SJCRH30 (cell line): ENCODE results near the gene OR6M1. TPM values are rescaled to one million over a fixed set of nuclear protein-coding genes. Genes with fewer than 3 reads are reported as not detected.
A peak's percentile ranks its signal among the peaks of the same experiment; 100 is the strongest.

ENCODE experiments used
- DNase-seq, 2 experiments: peaks; one replicate each; pipeline ENCODE4 v3.0.0-alpha.2; 2015 to 2020
- H3K27ac ChIP-seq: fragments of 250-450 bp; sonication (Bioruptor Pico); 2 replicates; pipeline ENCODE4 v1.5.1; 2020; ENCODE audit warnings: mild to moderate bottlenecking, moderate library complexity
- H3K27me3 ChIP-seq: fragments of 250-450 bp; sonication (Bioruptor Pico); 2 replicates; pipeline ENCODE4 v1.5.1; 2020; ENCODE audit warnings: mild to moderate bottlenecking, moderate library complexity
- H3K36me3 ChIP-seq: fragments of 250-450 bp; sonication (Bioruptor Pico); 2 replicates; pipeline ENCODE4 v1.5.1; 2020; ENCODE audit warnings: mild to moderate bottlenecking, moderate library complexity
- H3K4me1 ChIP-seq: fragments of 250-450 bp; sonication (Bioruptor Pico); 2 replicates; pipeline ENCODE4 v1.5.1; 2020; ENCODE audit warnings: mild to moderate bottlenecking, moderate library complexity
- H3K4me3 ChIP-seq: fragments of 250-450 bp; sonication (Bioruptor Pico); 2 replicates; pipeline ENCODE4 v1.5.1; 2020; ENCODE audit warnings: mild to moderate bottlenecking, moderate library complexity
- H3K9me3 ChIP-seq: fragments of 250-450 bp; sonication (Bioruptor Pico); replicated peaks from 2 replicates; pipeline ENCODE4 v1.5.1; 2020; ENCODE audit warnings: mild to moderate bottlenecking, moderate library complexity
- total RNA-seq: library from RNA; depleted of rRNA; stranded (reverse); fragments of >200 nt; shearing (Covaris generic); gene quantifications from 2 replicates; pipeline ENCODE4 v1.2.3, GENCODE V29; 2014

Gene OR6M1
- total RNA-seq, 1 experiment from 2014 or later = not detected

DNA sequence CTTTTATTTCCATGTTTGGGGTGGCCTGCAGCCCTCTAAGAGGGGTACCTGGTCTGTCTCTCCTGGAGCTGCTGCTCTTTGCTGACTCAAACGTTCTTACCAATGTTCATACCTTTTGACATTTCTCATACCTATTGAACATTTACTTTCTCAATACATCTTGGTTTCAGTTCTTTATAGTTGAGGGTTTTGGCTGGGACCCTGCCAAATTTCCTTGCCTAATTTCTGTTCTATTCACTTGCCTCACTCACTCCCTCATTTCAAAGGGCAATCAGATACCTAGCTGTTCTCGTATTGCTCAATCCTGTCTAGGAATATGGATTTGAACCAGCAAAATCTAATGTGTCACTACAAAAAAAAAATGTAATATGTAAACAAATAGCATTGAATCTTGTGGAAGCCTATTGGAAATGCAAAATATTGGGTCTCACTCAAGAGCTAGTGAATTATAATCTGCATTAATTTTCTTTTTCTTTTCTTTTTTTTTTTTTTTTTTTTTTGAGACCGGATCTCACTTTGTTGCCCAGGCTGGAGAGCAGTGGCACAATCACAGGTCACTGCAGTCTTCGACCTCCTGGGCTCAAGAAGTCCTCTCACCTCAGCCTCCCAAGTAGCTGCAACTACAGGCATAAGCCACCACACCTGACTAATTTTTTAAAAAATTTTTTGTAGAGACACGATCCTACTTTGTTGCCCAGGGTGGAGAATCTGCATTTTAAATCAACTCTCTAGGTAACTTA, 7.5 kb downstream of the OR6M1 start:
- Histone ChIP-seq H3K36me3 (no peaks in the 10 kb centered on the region), H3K27ac (peak overlapping the region; percentile 98), H3K4me1 (peaks cover 24% of the 10 kb centered on the region), H3K4me3 (no peak overlapping the region), H3K27me3 (no peaks in the 10 kb centered on the region), H3K9me3 (no peaks in the 10 kb centered on the region)
- DNase-seq = no peak

DNA sequence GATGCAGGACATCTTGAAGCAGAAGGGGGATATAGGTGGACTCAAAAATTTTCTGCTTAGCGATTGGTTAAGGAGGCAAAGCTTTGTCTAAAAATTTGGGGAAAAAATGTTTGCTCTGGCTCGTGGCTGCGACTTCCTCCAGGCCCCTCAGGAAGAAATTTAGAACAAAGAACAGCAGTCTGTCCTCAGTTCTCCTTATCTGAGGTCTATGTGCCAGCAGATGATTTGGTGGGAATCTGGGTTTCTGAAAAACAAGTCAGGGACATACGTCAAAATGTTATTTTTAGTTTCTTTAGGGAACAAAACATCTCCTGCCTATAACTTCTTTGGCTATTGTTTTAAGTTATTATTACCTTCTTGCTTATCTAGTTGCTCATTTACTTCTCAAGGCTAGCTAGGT, 8.1 kb downstream of the OR6M1 start:
- H3K4me1 ChIP-seq = peaks cover 24% of the 10 kb centered on the region
- no peak overlapping the region for H3K4me3 ChIP-seq
- no peaks in the 10 kb centered on the region for H3K36me3 ChIP-seq
- DNase-seq = no peak
- no peak overlapping the region for H3K27ac ChIP-seq
- no peaks in the 10 kb centered on the region for H3K9me3 ChIP-seq
- no peaks in the 10 kb centered on the region for H3K27me3 ChIP-seq

DNA sequence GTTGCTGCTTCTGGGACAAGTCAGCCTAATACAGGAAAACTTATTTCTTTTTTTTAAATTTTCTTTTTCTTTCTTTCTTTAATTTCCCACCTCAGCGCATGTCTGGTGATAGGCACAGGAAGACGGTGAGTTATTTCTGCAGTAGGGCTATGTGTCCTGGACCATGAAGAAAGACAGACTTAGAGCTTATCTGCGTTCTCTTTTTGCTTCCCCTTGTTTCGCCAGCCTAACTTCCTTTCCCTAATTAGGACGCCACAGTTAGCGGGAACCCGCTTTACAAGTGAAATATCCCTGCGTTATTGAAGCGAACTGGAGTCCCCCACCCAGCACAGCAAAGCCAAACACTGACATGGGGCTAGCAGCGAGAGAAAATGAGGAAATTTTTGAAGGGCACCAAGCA, 8.6 kb downstream of the OR6M1 start:
- DNase-seq = no peak
- Histone ChIP-seq H3K9me3 (no peaks in the 10 kb centered on the region), H3K4me1 (peaks cover 24% of the 10 kb centered on the region), H3K27me3 (no peaks in the 10 kb centered on the region), H3K27ac (no peak overlapping the region), H3K4me3 (no peak overlapping the region), H3K36me3 (no peaks in the 10 kb centered on the region)

DNA sequence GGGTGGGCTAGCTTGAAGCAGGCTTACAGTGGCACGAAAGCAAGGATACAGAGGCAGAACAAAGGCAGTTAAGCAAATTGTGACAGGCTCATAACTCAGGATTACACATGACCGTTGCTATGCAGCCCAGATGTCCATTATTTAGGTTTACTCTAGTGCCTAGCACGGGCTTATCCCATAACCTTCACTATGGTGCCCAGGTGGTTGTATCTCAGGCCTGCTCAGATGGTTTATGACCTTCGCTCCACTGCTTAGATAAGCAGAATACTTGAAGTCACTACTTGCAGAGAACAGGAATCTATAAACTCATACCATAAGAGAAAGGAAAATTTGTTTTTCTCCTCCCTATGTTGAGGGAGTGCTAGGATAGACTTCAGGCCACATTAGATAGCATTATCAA, 9.0 kb downstream of the OR6M1 start:
- Histone ChIP-seq H3K27me3 (no peaks in the 10 kb centered on the region), H3K36me3 (no peaks in the 10 kb centered on the region), H3K4me3 (no peak overlapping the region), H3K4me1 (peaks cover 24% of the 10 kb centered on the region), H3K27ac (no peak overlapping the region), H3K9me3 (no peaks in the 10 kb centered on the region)
- DNase-seq = no peak

DNA sequence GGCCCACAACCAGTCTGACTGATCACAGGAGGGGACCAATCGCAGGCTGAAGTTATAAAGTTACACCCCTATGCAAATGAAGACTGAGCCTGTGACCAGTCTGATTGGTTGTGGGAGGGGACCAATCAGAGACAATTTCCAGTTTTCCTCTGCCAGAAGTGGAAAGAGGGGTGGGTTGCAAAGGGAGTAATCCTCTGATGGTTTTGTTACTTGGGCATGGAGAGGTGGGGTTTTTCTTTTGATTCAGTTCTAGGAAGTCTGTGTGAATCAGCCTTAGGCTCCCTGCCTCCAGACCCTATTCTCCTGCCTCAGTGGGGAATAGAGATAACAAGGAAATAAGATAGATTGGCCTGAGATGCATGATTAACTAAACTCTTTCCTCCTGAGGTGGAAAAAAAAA, 9.9 kb downstream of the OR6M1 start:
- DNase-seq = no peak
- no peaks in the 10 kb centered on the region for H3K9me3 ChIP-seq
- H3K4me1 ChIP-seq = peaks cover 19% of the 10 kb centered on the region
- H3K27ac ChIP-seq = no peak overlapping the region
- no peaks in the 10 kb centered on the region for H3K36me3 ChIP-seq
- H3K4me3 ChIP-seq = no peak overlapping the region
- H3K27me3 ChIP-seq = no peaks in the 10 kb centered on the region

DNA sequence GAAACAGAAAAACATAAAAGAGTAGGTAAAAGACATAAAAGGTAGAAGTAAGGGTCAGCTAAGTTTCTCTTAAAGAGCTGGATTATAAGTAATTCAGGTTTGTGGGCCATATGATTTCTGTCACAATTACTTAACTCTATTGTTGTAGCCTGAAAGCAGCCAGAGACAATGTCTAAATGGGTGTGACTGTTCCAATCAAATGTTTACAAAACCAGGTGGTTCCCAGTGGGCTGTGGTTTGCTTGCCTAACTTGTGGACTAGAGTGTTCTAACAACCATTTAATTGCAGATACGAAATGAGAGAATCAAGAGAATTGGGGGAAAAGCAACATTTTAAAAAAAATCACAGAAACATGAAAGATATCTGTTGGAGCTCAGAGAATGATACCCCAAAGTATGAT, 22.6 kb downstream of the OR6M1 start:
- Histone ChIP-seq H3K4me3 (no peak overlapping the region), H3K36me3 (no peaks in the 10 kb centered on the region), H3K27ac (no peak overlapping the region), H3K9me3 (no peaks in the 10 kb centered on the region), H3K4me1 (no peaks in the 10 kb centered on the region), H3K27me3 (no peaks in the 10 kb centered on the region)
- no peak for DNase-seq

DNA sequence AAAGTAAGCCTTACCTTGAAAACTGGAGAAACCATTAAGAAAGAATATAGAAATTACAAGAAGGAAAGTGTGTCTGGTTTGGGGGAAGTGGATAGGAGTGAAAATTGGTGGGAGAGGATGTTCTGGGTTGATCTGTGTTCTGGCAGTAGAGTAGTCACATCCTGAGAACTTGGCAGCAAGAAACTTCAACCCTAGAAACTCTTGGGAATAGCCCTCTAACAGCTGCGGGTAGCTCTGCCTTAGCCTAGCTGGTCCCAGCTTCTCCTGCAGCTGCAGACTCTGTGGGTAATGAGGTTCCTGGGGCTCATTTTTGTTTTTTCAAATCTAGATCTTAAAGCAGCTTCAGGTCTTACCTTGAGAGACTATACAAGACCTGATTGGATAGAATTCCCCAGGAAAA, 27.6 kb downstream of the OR6M1 start:
- Histone ChIP-seq H3K4me3 (no peak overlapping the region), H3K27me3 (no peaks in the 10 kb centered on the region), H3K4me1 (no peaks in the 10 kb centered on the region), H3K36me3 (no peaks in the 10 kb centered on the region), H3K9me3 (no peaks in the 10 kb centered on the region), H3K27ac (no peak overlapping the region)
- DNase-seq = no peak

DNA sequence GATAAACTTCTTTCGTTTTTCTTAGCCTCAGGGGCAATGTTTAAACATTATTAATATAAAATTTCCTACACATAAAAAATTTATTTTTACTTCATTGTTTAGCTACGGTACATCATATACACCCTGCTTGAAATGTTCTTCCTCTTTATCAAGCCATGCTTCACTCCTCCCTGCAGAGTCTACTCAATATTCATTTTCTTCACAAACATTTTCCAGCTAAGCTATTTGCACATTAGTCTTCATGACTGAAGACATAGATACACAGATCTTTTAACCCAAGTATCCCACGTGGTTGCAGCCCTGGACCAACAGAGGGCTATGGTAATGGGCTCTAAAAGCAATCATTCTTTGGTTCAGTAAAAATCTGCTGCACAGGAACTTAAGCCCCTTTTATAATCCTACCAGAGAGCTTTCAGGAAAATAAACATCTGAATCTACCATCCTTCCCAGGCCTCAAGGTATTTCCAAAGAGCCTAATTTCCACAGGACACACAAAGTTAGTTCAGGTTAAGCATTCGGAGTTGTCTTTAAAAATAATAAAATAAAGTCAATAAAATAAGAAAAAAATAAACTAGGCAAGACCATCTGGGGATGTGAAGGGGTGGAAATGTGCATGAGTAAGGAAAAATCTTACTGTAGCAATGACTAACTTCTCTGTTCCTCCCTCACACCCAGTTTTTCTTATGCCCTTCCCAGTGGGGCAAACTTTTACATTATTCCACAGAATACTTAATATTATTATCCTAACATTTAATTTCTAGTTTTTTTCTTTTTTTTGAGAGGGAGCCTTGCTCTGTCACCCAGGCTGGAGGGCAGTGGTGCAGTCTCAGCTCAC, 30.2 kb downstream of the OR6M1 start:
- Histone ChIP-seq H3K36me3 (no peaks in the 10 kb centered on the region), H3K4me1 (no peaks in the 10 kb centered on the region), H3K27ac (no peak overlapping the region), H3K9me3 (no peaks in the 10 kb centered on the region), H3K27me3 (no peaks in the 10 kb centered on the region), H3K4me3 (no peak overlapping the region)
- no peak for DNase-seq

DNA sequence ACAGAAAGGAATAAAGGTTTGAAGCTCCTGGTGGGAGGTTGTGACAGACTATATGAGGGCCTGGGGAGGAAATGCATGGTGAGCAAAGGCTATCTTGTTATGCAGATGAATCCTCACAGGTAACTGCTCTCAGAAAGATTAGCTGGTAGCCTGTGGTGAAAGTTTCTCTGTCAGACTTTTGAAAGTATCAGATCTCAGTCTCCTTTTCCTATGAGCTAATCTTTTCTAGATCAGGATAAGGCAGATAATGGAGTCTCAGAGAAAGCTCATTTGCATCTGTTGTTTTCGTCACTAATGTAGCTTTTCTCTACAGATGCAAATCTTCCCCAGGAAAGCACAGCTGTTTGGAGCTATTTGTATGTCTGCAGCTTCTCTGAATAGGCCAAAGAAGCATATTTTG, 30.9 kb downstream of the OR6M1 start:
- Histone ChIP-seq H3K27me3 (no peaks in the 10 kb centered on the region), H3K9me3 (no peaks in the 10 kb centered on the region), H3K4me1 (no peaks in the 10 kb centered on the region), H3K4me3 (no peak overlapping the region), H3K27ac (no peak overlapping the region), H3K36me3 (no peaks in the 10 kb centered on the region)
- DNase-seq = peak in 1 of 2 experiments; percentile 13

DNA sequence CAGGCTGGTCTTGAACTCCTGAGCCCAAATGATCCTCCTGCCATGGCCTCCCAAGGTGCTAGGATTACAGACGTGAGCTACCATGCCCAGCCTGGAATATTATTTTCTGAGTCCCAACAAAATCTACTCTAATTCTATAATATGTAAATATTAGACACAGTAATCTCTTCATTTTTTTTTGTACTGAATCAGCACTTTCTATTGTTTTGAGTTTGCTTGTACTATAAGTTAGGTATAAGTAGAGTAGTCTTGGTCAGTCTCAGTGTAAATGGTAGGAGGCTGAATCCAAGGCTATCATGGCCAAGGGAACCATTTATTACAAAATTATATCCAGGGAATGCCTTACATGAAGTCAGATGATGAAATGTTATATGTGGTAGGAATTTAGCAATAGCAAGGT, 32.2 kb downstream of the OR6M1 start:
- Histone ChIP-seq H3K27me3 (no peaks in the 10 kb centered on the region), H3K36me3 (no peaks in the 10 kb centered on the region), H3K9me3 (no peaks in the 10 kb centered on the region), H3K4me3 (no peak overlapping the region), H3K27ac (no peak overlapping the region), H3K4me1 (no peaks in the 10 kb centered on the region)
- no peak for DNase-seq

DNA sequence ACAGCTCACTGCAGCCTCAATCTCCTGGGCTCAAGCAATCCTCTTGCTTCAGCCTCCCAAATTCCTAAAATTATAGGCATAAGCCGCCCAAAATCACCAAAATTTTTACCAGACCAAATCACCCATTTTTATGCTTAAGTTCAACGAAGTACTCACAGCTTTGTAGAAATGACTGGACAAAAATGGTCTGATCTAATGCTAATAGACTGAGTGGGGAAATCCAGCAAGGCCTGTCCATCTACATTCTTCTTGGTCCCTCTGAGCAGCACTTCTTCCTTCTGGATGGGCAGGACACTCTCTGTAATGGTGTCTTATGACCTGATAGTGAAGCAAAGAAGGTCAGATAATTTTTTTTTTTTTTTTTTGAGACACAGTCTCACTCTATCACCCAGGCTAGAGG, 33.1 kb downstream of the OR6M1 start:
- Histone ChIP-seq H3K27me3 (no peaks in the 10 kb centered on the region), H3K4me3 (no peak overlapping the region), H3K4me1 (no peaks in the 10 kb centered on the region), H3K36me3 (no peaks in the 10 kb centered on the region), H3K27ac (no peak overlapping the region), H3K9me3 (no peaks in the 10 kb centered on the region)
- DNase-seq = no peak

DNA sequence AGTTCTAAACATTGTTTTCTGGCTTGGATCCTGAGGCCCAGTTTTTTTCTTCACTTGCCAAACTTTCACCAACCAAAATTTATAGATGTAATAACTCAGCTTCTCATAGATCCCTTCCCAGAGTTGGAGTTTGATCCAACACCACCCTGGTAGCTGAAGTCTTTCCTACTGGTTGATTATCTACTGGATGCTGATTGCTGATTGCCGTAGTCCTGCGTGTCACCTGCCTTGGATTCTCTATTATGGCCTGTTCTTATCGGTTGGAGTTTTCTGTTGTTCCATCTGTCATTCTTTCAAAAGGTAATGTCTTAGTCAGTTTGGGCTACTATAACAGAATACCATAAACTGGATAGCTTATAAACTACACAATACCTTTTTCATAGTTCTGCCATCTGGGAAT, 34.5 kb downstream of the OR6M1 start:
- Histone ChIP-seq H3K9me3 (no peaks in the 10 kb centered on the region), H3K36me3 (no peaks in the 10 kb centered on the region), H3K27me3 (no peaks in the 10 kb centered on the region), H3K27ac (no peak overlapping the region), H3K4me3 (no peak overlapping the region), H3K4me1 (no peaks in the 10 kb centered on the region)
- DNase-seq = no peak

DNA sequence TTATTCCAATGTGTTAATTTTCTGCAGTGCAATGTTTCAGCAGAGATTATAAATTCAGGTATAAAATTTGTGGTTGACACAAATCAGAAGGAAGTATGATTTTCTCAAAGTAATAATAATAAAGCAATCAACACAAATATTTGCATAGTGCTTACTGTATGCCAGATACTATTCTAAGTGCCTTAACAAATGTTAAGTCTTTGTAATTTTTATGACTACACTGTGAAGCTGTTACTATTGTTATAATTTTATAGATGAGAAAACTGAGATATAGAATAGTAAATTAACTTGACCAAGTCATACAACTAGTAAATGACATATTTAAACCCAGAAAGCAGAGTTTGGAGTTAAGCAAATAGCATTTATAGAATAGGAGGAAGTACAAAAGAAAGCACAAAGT, 35.4 kb downstream of the OR6M1 start:
- no peaks in the 10 kb centered on the region for H3K27me3 ChIP-seq
- no peak overlapping the region for H3K27ac ChIP-seq
- no peaks in the 10 kb centered on the region for H3K9me3 ChIP-seq
- no peak overlapping the region for H3K4me3 ChIP-seq
- DNase-seq = no peak
- no peaks in the 10 kb centered on the region for H3K4me1 ChIP-seq
- no peaks in the 10 kb centered on the region for H3K36me3 ChIP-seq

DNA sequence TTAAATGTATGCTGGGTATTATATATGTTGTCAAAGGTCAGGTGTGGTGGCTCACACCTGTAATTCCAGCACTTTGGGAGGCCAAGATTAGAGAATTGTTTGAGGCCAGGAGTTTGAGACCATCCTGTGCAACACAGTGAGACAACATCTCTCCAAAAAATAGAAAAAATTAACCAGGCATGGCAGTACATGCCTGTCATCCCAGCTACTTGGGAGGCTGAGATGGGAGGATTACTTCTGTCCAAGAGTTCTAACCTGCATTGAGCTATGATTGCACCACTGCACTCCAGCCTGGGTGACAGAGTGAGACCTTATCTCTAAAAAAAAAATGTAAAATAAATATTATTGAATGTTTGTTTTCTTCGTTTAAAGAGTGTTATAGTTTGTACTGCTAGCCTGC, 40.5 kb downstream of the OR6M1 start:
- no peak overlapping the region for H3K27ac ChIP-seq
- H3K4me1 ChIP-seq = no peaks in the 10 kb centered on the region
- H3K36me3 ChIP-seq = no peaks in the 10 kb centered on the region
- no peak for DNase-seq
- no peaks in the 10 kb centered on the region for H3K9me3 ChIP-seq
- no peak overlapping the region for H3K4me3 ChIP-seq
- H3K27me3 ChIP-seq = no peaks in the 10 kb centered on the region

DNA sequence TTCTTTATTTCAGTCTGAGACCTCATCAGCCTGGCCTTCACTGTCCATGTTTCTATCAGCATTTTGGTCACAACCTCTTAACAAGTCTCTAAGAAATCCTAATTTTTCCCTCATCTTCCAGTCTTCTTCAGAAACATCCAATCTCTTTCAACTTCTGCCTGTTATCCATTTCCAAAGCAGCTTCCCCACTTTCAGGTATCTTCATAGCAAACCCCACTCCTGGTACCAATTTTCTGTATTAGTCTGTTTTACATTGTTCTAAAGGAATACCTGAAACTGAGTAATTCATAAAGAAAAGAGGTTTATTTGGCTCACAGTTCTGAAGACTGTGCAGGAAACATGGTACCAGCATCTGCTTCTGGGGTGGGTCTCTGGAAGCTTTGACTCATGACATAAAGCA, 43.7 kb downstream of the OR6M1 start:
- no peak overlapping the region for H3K27ac ChIP-seq
- no peaks in the 10 kb centered on the region for H3K9me3 ChIP-seq
- H3K27me3 ChIP-seq = no peaks in the 10 kb centered on the region
- no peaks in the 10 kb centered on the region for H3K36me3 ChIP-seq
- DNase-seq = no peak
- no peak overlapping the region for H3K4me3 ChIP-seq
- no peaks in the 10 kb centered on the region for H3K4me1 ChIP-seq

DNA sequence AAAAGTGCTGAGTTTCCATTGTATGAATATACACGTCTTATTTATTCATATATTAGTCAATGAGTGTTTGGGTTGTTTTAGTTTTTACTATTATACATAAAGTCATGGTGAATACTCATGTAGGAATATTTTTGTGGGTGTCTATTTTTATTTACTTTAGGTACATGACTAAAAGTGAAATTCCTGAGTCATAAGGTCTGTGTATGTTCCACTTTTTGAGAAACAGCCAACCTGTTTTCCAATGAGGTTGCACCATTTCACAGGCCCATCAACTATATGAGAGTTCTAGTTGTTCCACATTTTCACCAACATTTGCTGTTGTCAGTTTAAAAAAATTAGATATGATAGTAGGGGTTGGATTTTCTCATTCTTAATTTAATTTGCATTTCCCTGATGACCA, 45.3 kb downstream of the OR6M1 start:
- DNase-seq = no peak
- H3K4me3 ChIP-seq = no peak overlapping the region
- no peak overlapping the region for H3K27ac ChIP-seq
- no peaks in the 10 kb centered on the region for H3K4me1 ChIP-seq
- H3K36me3 ChIP-seq = no peaks in the 10 kb centered on the region
- no peaks in the 10 kb centered on the region for H3K27me3 ChIP-seq
- no peaks in the 10 kb centered on the region for H3K9me3 ChIP-seq
